ENCODE data around the gene EHMT1. TPM values are rescaled to one million over a fixed set of nuclear protein-coding genes. Genes with fewer than 3 reads are reported as not detected.

Gene EHMT1
- total RNA-seq, 1 donor from 2014 or later, result 59.9 TPM

- H3K27me3 ChIP-seq (ENCODE audit: control insufficient read depth, insufficient read depth, low read length), result no peaks in the 10 kb centered on the region
- H3K4me3 ChIP-seq (ENCODE audit: low read depth, low read length), result no peak overlapping the region
- no peak for DNase-seq (ENCODE audit: low read depth)
- TF ChIP-seq CTCF (IDR thresholded peaks at IDR 0.05; ENCODE audit: insufficient read depth, low read length, poor library complexity, severe bottlenecking), result no peak
- H3K36me3 ChIP-seq (ENCODE audit: control insufficient read depth, insufficient read depth, low read length), result peaks cover 2% of the 10 kb centered on the region
Measured at GRCh38 chr9:137816531-137817235, 197.9 kb downstream of the EHMT1 start.

GRCh38 chr9:137817236-137818200 is 198.7 kb downstream of the EHMT1 start:
- TF ChIP-seq CTCF (IDR thresholded peaks at IDR 0.05; ENCODE audit: insufficient read depth, low read length, poor library complexity, severe bottlenecking), result no peak
- Histone ChIP-seq H3K36me3 (ENCODE audit: control insufficient read depth, insufficient read depth, low read length) (peaks cover 2% of the 10 kb centered on the region), H3K4me3 (ENCODE audit: low read depth, low read length) (no peak overlapping the region), H3K27me3 (ENCODE audit: control insufficient read depth, insufficient read depth, low read length) (no peaks in the 10 kb centered on the region)
- no peak for DNase-seq (ENCODE audit: low read depth)

GRCh38 chr9:137818286-137818685 is 199.5 kb downstream of the EHMT1 start:
- Histone ChIP-seq H3K4me3 (ENCODE audit: low read depth, low read length) (no peak overlapping the region), H3K36me3 (ENCODE audit: control insufficient read depth, insufficient read depth, low read length) (peaks cover 2% of the 10 kb centered on the region), H3K27me3 (ENCODE audit: control insufficient read depth, insufficient read depth, low read length) (no peaks in the 10 kb centered on the region)
- TF ChIP-seq CTCF (IDR thresholded peaks at IDR 0.05; ENCODE audit: insufficient read depth, low read length, poor library complexity, severe bottlenecking), result no peak
- no peak for DNase-seq (ENCODE audit: low read depth)

GRCh38 chr9:137820161-137820855 is 201.5 kb downstream of the EHMT1 start:
- TF ChIP-seq CTCF (IDR thresholded peaks at IDR 0.05; ENCODE audit: insufficient read depth, low read length, poor library complexity, severe bottlenecking), result no peak

GRCh38 chr9:137823986-137824771 is 205.4 kb downstream of the EHMT1 start:
- Histone ChIP-seq H3K36me3 (ENCODE audit: control insufficient read depth, insufficient read depth, low read length) (peaks cover 1% of the 10 kb centered on the region), H3K4me3 (ENCODE audit: low read depth, low read length) (no peak overlapping the region), H3K27me3 (ENCODE audit: control insufficient read depth, insufficient read depth, low read length) (no peaks in the 10 kb centered on the region)
- no peak for DNase-seq (ENCODE audit: low read depth)
- no peak for TF ChIP-seq CTCF (IDR thresholded peaks at IDR 0.05; ENCODE audit: insufficient read depth, low read length, poor library complexity, severe bottlenecking)

More at GRCh38 chr9:137820161-137820855, 201.5 kb downstream of the EHMT1 start:
- DNase-seq (ENCODE audit: low read depth), result no peak
- H3K36me3 ChIP-seq (ENCODE audit: control insufficient read depth, insufficient read depth, low read length), result peaks cover 1% of the 10 kb centered on the region
- no peak overlapping the region for H3K4me3 ChIP-seq (ENCODE audit: low read depth, low read length)
- no peaks in the 10 kb centered on the region for H3K27me3 ChIP-seq (ENCODE audit: control insufficient read depth, insufficient read depth, low read length)

All from kidney epithelial cell (primary cell).